Mucosa of descending colon (tissue), 3 donors: ENCODE results near the gene FOXD1. TPM values are rescaled to one million over a fixed set of nuclear protein-coding genes. Genes with fewer than 3 reads are reported as not detected.

Source experiments
- ATAC-seq: fragments of 200-7000 bp; cut with Tn5 transposase; one replicate; pipeline ENCODE4 v1.9.1; 2020; ENCODE audit warnings: mild to moderate bottlenecking, moderate library complexity
- DNase-seq, 3 donors: peaks; one replicate each; pipeline ENCODE4 v3.0.0-alpha.2; 2020
- H3K36me3 ChIP-seq: fragments of 200-600 bp; one replicate; pipeline ENCODE4 v1.8.0; 2021; ENCODE audit warnings: low read depth, mild to moderate bottlenecking
- H3K4me1 ChIP-seq: fragments of 200-600 bp; one replicate; pipeline ENCODE4 v1.8.0; 2021; ENCODE audit warnings: low read depth, mild to moderate bottlenecking
- H3K4me3 ChIP-seq: fragments of 200-600 bp; one replicate; pipeline ENCODE4 v1.8.0; 2021; ENCODE audit warnings: mild to moderate bottlenecking
- H3K9me3 ChIP-seq: fragments of 200-600 bp; one replicate; pipeline ENCODE4 v1.8.0; 2021; ENCODE audit warnings: mild to moderate bottlenecking
- intact Hi-C, 2 donors: fragments of 100-400 bp; cut with DNase I in 1 of 2; cut with micrococcal nuclease in 1 of 2; formaldehyde crosslinking; loops; one replicate each; pipeline versions ENCODE4 v1.11.0 to v1.11.1; 2022; cut with DNase I, micrococcal nuclease
- total RNA-seq, 3 donors: library from RNA; stranded (reverse); fragmentation: NEBNext Ultra II Directional in 2 of 3; extraction: Animal tissue kit (Norgen Biotek cat#: 25700) in 2 of 3; gene quantifications; one replicate each; pipeline versions ENCODE4 v1.2.1 to v1.2.4, GENCODE V29; 2021 to 2023
- TF ChIP-seq, protein P1 (sequence below): fragments of 200-600 bp; IDR thresholded peaks from one replicate; pipeline ENCODE4 v1.8.0; 2022; ENCODE audit warnings: antibody characterized with exemption, mild to moderate bottlenecking
- donor health status: DM: no; HTN: no; CAD: no; lungs with moderate emphysema.
- donor health status: DM: no; HTN: no; CAD: no.
- donor health status: DM: no; HTN: yes; CAD: no.

FOXD1 gene
- total RNA-seq, 3 donors from 2014 or later: 0.16 TPM; not detected in 2

DNA sequence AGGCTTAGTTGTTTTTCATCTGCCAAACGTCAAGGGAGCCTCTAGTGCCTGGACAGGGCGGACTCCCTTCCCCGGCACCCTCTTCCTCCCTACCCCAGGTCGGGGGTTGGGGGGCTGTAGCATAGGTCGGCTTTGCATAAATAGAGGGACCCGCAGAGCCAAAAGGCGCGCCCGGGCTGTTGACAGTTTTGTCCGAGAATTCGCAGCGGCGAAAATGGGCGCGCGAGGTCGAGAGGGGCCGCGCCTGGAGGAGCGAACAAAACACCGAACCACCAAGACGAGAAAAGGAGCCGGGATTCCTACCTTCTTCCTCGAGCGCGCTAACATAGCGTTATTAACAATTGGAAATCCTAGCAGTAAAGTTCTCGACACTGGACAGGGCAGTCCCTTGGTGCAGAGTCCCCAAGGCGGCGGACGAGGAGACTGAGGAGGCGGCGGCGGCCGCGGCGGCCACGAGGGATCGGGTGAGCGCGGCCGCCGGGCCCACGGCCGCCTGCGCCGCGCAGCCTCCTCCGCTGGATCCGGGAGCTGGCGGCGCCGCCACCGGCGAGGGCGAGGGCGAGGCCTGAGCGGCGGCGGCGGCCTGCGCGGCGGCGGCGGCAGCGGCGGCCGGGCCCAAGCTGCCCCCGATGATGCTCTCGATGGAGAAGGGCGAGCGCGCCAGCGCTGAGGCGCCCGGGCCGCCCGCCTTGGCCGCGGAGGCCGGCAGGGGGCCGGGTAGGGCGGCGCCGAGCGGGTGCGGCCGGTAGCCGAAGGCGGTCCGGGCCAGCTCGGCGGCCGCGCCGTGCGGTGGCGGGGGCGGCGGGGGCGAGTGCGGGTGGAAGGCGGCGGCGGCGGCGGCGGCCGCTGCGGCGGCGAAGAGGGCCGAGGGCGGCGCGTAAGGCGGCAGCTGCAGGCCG, 1.7 kb downstream of the FOXD1 start:
- intact Hi-C loops: no loop called here
- peak; percentile 38 for ATAC-seq
- Histone ChIP-seq H3K9me3 (no peaks in the 10 kb centered on the region), H3K4me1 (peaks cover 9% of the 10 kb centered on the region), H3K36me3 (no peaks in the 10 kb centered on the region), H3K4me3 (no peak overlapping the region)
- TF ChIP-seq, protein P1, sequence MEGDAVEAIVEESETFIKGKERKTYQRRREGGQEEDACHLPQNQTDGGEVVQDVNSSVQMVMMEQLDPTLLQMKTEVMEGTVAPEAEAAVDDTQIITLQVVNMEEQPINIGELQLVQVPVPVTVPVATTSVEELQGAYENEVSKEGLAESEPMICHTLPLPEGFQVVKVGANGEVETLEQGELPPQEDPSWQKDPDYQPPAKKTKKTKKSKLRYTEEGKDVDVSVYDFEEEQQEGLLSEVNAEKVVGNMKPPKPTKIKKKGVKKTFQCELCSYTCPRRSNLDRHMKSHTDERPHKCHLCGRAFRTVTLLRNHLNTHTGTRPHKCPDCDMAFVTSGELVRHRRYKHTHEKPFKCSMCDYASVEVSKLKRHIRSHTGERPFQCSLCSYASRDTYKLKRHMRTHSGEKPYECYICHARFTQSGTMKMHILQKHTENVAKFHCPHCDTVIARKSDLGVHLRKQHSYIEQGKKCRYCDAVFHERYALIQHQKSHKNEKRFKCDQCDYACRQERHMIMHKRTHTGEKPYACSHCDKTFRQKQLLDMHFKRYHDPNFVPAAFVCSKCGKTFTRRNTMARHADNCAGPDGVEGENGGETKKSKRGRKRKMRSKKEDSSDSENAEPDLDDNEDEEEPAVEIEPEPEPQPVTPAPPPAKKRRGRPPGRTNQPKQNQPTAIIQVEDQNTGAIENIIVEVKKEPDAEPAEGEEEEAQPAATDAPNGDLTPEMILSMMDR: no peak
- DNase-seq: peak in 1 of 3 donors; percentile 37

DNA sequence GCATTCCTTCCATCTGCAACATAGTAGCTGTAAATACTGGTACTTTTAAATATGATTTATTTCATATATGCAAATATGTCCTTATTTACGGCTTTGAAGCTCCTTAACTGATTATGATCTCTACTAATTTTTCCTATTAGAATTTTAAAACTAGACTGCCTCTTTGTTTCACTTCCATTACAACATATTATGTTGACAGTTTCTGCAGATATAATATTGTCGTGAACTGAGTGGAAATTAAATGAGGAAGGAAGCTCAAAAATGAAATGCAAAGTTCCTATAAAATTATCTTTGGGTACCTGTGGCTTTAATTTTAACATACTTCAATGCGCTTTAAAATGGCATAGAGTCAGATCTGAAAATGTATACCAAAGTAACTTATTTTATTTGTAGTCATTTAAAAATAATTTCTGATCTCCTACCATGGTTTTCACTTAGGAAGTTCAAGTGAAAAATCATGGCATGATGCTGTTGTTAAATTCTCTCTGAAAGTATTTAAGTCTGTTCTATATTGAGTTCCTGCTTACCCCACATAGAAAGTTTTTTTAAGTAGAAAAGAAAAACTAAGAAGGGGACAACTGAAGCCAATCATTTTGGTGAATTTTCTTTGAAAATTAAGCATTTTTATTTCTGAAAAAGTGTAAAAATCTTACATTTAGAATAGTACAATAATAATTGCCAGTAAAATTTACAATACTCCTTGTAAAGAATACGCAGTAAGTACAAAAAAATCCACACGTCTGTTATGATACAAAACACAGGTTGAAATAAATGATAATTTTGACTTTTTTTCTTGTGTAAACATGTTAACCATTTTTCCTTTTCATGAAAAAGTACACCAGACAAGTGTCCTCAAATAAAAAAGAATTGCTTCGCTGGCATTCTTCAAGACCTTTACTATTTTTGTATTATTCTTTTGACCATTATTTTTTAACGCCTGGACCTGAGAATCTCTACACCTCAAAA, 2.6 kb downstream of the FOXD1 start:
- no peak for ATAC-seq
- H3K36me3 ChIP-seq: no peaks in the 10 kb centered on the region
- intact Hi-C loops: no loop called here
- H3K4me1 ChIP-seq: peaks cover 2% of the 10 kb centered on the region
- TF ChIP-seq, protein P1: no peak
- H3K4me3 ChIP-seq: no peak overlapping the region
- no peak for DNase-seq
- no peaks in the 10 kb centered on the region for H3K9me3 ChIP-seq

DNA sequence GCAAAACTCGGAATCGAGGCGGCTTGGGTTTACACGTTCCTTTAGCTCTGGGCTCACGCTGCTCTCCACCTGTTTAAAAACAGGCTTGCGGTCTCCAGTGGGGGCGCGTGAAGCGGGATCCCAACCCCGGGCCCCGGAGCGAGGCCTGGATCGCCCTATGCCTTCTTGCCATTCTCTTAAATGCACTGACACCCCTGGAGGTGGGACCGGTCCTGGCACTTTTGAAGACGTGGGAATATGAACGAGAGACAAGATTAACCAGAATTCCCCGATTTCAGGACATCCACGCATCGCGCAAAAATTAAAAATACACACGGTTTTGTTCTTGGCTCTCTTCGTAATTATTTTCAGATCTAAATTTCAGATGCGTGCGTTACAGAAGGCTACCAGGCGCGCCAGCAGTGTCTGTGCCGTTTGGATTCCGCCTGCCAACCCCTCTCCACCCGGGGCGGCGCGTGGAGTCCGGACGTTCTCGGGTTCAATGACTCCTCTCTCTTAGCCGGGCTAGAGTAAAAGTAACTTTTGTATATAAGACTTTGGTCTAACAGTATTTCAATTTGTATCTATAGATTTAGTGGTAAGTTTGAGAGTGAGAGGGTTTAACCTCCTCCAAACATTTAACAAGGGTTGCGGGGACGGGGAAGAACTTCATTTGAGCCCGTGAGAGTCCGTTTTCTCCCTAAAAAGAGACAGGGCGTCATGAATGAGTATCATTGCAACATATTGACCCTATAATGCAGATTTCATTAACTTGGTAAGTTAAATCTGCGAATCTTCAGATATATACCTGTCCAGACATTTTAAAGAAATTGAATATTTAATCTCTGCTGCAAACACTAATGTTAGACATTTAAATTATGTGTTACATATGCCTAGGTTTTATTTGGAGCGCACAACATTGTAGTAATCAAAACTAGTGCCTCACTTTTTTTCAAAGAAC, 3.8 kb downstream of the FOXD1 start:
- TF ChIP-seq, protein P1: no peak
- no peaks in the 10 kb centered on the region for H3K4me1 ChIP-seq
- H3K9me3 ChIP-seq: no peaks in the 10 kb centered on the region
- intact Hi-C loops: loop anchor here in 1 of 2 donors (5.0 kb wide), 1 partner anchor 227 kb away; no protein-coding TSS in a partner anchor
- H3K36me3 ChIP-seq: no peaks in the 10 kb centered on the region
- no peak overlapping the region for H3K4me3 ChIP-seq
- ATAC-seq: no peak
- no peak for DNase-seq

DNA sequence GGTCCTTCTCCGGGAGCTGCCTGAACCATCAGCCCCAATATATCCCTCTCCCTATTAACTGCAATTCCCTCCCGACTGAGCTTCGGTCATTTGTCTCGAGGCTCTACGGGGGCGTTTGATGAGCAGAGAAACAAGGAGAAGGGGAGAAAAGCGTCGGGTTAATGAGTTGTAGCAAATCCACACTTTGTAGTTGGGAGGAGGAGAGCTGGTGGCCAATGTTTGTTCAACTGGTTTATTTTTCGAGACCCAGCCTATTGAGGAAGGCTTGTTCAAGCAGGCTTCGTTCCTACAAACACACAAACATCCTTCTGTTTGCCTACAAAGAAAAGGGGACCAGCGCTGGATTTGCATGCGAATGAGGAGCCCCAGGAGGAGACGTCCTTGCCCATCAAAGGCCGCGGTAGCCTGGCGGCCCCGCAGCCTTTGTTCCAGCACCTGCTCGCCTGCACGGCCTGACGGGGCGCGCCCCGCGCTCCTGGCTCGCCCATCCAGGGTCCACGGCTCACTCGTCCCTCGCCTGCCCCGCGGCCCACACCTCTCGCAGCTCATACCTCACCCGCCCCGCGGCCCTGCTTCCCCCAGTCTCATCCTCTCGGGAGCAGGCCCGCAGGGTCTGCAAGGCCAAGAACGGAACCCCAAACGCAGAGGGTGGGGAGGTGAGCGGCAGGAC, 4.6 kb downstream of the FOXD1 start:
- H3K9me3 ChIP-seq: no peaks in the 10 kb centered on the region
- ATAC-seq (no peak), DNase-seq (no peak)
- no peaks in the 10 kb centered on the region for H3K36me3 ChIP-seq
- intact Hi-C loops: loop anchor here in 1 of 2 donors (5.0 kb wide), 1 partner anchor 227 kb away; no protein-coding TSS in a partner anchor
- no peaks in the 10 kb centered on the region for H3K4me1 ChIP-seq
- TF ChIP-seq, protein P1: no peak
- H3K4me3 ChIP-seq: no peak overlapping the region
